HS-27A (cell line): ENCODE measurements around the gene KCNN3.

Source experiments
- DNase-seq: peaks from one replicate; pipeline ENCODE4 v3.0.0-alpha.2; 2012; ENCODE audit warnings: low read depth, missing footprints

KCNN3 gene

GRCh38 chr1:154659823-154660592 lies 210.1 kb downstream of the KCNN3 start:
- no peak for DNase-seq

- no peak for DNase-seq
These were observed 212.5 kb downstream of the KCNN3 start for GRCh38 chr1:154657556-154657955.

- no peak for DNase-seq
These were observed 217.2 kb downstream of the KCNN3 start for GRCh38 chr1:154652893-154653292.
